IPS-15b (cell line): ENCODE results near the gene PNN.
"Not testable (repeated sequence)": the region's sequence is repeated elsewhere in the genome, so short reads cannot be mapped to it uniquely, and the experiment has no call there.

Experiments
- H3K27me3 ChIP-seq: one replicate; pipeline ENCODE4 v1.6.1; 2013; ENCODE audit warnings: low read length; ENCODE audit not compliant: control insufficient read depth, insufficient read depth
- H3K36me3 ChIP-seq: one replicate; pipeline ENCODE4 v1.6.1; 2013; ENCODE audit warnings: low read length; ENCODE audit not compliant: control insufficient read depth, insufficient read depth
- H3K4me1 ChIP-seq: one replicate; pipeline ENCODE4 v1.6.1; 2013; ENCODE audit warnings: mild to moderate bottlenecking, low read length; ENCODE audit not compliant: control insufficient read depth, insufficient read depth
- H3K4me3 ChIP-seq: one replicate; pipeline ENCODE4 v1.5.1; 2013; ENCODE audit warnings: low read depth, low read length
- H3K9ac ChIP-seq: one replicate; pipeline ENCODE4 v1.6.1; 2013; ENCODE audit warnings: low read depth, mild to moderate bottlenecking, low read length
- H3K9me3 ChIP-seq: one replicate; pipeline ENCODE4 v1.6.1; 2013; ENCODE audit warnings: mild to moderate bottlenecking, low read length; ENCODE audit not compliant: control insufficient read depth, insufficient read depth

The PNN gene

DNA sequence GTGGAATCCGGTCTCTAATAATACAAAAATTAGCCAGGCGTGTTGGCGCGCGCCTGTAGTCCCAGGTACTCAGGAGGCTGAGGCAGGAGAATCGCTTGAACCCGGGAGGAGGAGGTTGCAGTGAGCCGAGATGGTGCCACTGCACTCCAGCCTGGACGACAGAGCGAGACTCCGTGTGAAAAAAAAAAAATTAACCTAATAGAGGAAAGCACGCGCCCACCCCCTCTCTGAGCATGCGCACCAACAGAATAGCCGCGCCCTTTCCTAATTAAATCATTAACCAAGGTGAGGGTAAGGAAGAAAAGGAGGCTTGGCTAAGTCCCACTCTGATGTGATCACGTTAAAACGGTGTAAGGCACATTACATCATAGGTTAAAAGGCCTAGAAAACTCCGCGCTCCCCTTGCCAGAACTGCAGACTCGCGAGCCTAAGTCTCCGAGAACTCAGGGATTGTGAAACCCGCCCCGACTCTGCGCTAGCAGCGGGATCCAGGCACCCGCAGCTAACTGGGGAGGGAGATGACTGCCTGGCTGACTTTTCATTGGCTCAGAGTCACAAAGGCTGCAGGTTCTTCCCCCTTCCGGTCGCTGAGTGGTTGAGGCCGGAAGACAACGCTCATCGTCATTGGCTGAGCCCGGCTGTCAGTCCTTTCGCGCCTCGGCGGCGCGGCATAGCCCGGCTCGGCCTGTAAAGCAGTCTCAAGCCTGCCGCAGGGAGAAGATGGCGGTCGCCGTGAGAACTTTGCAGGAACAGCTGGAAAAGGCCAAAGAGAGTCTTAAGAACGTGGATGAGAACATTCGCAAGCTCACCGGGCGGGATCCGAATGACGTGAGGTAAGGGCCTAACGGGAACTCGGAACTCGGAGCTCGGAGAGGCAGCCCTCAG lies at the start of gene PNN:
Gene PNN (plus strand): TSS at position 695 of the 885 bp plus-strand sequence. CDS start 26 bp downstream, at position 721.
- Histone ChIP-seq H3K9ac (peak within 1 kb of the TSS; percentile 98), H3K36me3 (peaks cover 24% of the 10 kb centered on the region), H3K27me3 (no peaks in the 10 kb centered on the region), H3K9me3 (no peaks in the 10 kb centered on the region), H3K4me3 (peak within 1 kb of the TSS; percentile 91), H3K4me1 (peaks cover 7% of the 10 kb centered on the region)

DNA sequence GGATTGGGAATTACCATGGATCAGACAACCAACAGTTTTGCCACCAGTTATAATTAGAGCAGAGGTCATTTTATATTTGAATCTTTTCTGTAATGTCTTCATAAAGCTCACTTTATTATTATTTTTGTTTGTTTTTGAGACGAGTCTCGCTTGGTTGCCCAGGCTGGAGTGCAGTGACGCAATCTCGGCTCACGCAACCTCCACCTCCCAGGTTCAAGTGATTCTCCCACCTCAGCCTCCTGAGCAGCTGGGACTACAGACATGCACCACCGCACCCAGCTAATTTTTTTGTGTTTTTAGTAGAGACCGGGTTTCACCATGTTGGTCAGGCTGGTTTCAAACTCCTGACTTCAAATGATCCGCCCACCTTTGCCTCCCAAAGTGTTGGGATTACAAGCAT lies 37.2 kb upstream of the PNN start:
- H3K27me3 ChIP-seq, H3K4me3 ChIP-seq, H3K9me3 ChIP-seq, H3K9ac ChIP-seq, H3K4me1 ChIP-seq: not testable (repeated sequence)
- H3K36me3 ChIP-seq, result peaks cover 10% of the 10 kb centered on the region

DNA sequence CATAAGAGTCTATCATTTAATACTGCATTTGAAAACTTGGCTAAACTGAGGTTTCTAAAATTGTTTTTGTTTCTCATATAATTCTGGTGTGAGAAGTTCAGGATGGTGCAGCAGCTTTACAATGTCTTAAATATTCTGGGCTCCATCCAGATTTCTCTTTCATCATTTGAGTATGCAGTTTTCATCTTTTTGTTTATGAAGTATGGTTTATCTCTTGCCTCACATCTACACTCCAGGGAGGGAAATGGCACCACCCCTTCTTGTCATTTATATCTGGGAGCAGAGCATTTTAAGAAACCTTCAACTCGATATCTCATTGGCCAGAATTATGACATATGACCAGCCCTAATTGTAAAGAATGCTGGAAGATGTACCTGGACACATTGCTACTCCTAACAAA lies 36.6 kb upstream of the PNN start:
- Histone ChIP-seq H3K36me3 (peaks cover 10% of the 10 kb centered on the region), H3K27me3 (no peaks in the 10 kb centered on the region), H3K4me3 (no peak overlapping the region), H3K9me3 (no peaks in the 10 kb centered on the region), H3K9ac (no peak overlapping the region), H3K4me1 (no peaks in the 10 kb centered on the region)

- Histone ChIP-seq H3K36me3 (peaks cover 7% of the 10 kb centered on the region), H3K9ac (no peak overlapping the region), H3K4me3 (no peak overlapping the region), H3K4me1 (no peaks in the 10 kb centered on the region), H3K9me3 (no peaks in the 10 kb centered on the region), H3K27me3 (no peaks in the 10 kb centered on the region)
Measured at GRCh38 chr14:39140170-39140569, 34.9 kb upstream of the PNN start.

GRCh38 chr14:39141623-39142022 lies 33.4 kb upstream of the PNN start:
- H3K4me1 ChIP-seq, H3K9ac ChIP-seq, H3K27me3 ChIP-seq, H3K36me3 ChIP-seq, H3K4me3 ChIP-seq, H3K9me3 ChIP-seq: not testable (repeated sequence)

- not testable (repeated sequence) for H3K27me3 ChIP-seq, H3K4me3 ChIP-seq, H3K9me3 ChIP-seq, H3K4me1 ChIP-seq, H3K36me3 ChIP-seq, H3K9ac ChIP-seq
Measured at GRCh38 chr14:39143226-39143625, 31.8 kb upstream of the PNN start.

DNA sequence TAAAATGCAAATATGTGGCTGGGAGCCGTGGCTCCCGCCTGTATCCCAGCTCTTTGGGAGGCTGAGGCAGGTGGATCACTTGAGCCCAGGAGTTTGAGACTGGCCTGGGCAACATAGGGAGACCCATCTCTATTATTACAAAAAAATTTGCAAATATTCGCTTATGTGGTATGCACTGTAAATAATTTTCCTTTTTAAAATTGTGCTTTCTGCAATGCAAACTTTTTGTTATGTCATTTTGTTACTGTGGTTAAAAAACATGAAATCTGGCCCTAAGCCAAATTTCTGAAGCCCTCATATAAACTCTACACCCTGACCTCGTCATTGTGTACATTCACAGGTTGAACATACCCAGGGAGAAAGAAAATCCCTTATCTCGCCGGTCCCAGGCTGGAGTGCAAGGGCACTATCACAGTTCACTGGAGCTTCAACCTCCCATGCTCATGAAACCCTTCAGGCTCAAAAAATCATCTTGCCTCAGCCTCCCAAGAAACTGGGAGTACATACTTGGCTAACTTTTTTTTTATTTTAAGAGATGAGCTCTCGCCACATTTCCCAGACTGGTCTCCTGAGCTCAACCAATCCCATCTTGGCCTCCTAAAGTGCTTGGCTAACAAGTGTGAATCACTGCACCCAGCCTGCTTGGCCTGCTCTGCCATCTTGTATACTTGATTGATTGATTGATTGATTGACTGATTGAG lies 29.6 kb upstream of the PNN start:
- no peaks in the 10 kb centered on the region for H3K4me1 ChIP-seq
- no peaks in the 10 kb centered on the region for H3K27me3 ChIP-seq
- H3K9me3 ChIP-seq, result no peaks in the 10 kb centered on the region
- no peak overlapping the region for H3K9ac ChIP-seq
- peaks cover 12% of the 10 kb centered on the region for H3K36me3 ChIP-seq
- no peak overlapping the region for H3K4me3 ChIP-seq

DNA sequence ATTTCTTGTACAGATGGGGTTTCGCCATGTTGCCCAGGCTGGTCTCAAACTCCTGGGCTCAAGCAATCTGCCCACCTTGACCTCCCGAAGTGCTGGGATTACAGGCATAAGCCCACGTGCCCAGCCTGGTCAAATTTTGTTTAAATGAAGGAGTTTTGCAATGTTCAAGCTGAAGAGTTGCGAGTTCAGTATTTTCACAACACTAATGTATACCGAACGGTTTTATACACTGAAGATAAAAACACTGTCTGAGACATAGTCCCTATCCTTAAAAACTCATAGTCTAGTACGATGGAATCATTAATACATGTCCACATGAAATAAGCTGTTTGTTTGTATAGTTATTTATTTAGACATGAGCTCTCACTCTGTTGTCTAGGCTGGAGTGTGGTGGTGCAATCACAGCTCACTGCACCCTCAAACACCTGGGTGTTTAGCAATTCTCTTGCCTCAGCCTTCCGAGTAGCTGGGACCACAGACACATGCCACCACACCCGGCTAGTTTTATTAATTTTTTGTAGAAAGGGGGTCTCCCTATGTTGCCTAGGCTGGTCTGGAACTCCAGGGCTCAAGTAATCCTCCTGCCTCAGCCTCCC lies 20.4 kb upstream of the PNN start:
- no peaks in the 10 kb centered on the region for H3K27me3 ChIP-seq
- H3K4me1 ChIP-seq, result no peaks in the 10 kb centered on the region
- H3K9ac ChIP-seq, result no peak overlapping the region
- no peaks in the 10 kb centered on the region for H3K9me3 ChIP-seq
- H3K36me3 ChIP-seq, result peaks cover 3% of the 10 kb centered on the region
- no peak overlapping the region for H3K4me3 ChIP-seq

DNA sequence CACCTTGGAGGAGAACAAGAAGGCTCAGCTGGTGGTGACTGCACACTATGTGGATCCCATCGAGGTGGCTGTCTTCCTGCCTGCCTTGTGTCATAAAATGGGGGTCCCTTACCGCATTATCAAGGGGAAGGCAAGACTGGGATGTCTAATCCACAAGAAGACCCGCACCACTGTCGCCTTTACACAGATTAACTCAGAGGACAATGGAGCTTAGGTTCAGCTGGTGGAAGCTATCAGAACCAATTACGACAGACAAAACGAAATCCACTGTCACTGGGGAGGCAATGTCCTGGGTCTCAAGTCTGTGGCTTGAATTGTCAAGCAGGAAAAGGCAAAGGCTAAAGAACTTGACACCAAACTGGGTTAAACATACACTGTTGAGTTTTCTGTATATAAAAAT lies 17.6 kb upstream of the PNN start:
- Histone ChIP-seq H3K9ac (no peak overlapping the region), H3K36me3 (no peaks in the 10 kb centered on the region), H3K4me1 (no peaks in the 10 kb centered on the region), H3K4me3 (no peak overlapping the region), H3K9me3 (no peaks in the 10 kb centered on the region), H3K27me3 (no peaks in the 10 kb centered on the region)

- no peak overlapping the region for H3K9ac ChIP-seq
- no peaks in the 10 kb centered on the region for H3K4me1 ChIP-seq
- no peaks in the 10 kb centered on the region for H3K36me3 ChIP-seq
- H3K27me3 ChIP-seq, result no peaks in the 10 kb centered on the region
- no peak overlapping the region for H3K4me3 ChIP-seq
- H3K9me3 ChIP-seq, result no peaks in the 10 kb centered on the region
Measured at GRCh38 chr14:39158222-39158858, 16.7 kb upstream of the PNN start.

- no peaks in the 10 kb centered on the region for H3K36me3 ChIP-seq
- no peak overlapping the region for H3K4me3 ChIP-seq
- H3K27me3 ChIP-seq, result no peaks in the 10 kb centered on the region
- no peaks in the 10 kb centered on the region for H3K4me1 ChIP-seq
- no peaks in the 10 kb centered on the region for H3K9me3 ChIP-seq
- no peak overlapping the region for H3K9ac ChIP-seq
Measured at GRCh38 chr14:39160494-39160893, 14.6 kb upstream of the PNN start.
